HG02870 (cell line): Measurements from ENCODE around the gene NADSYN1.

Experiments
- ATAC-seq: cut with Tn5 transposase; IDR thresholded peaks from one replicate; pipeline ENCODE4 v1.9.1; 2021; ENCODE audit warnings: mild to moderate bottlenecking, moderate library complexity; ENCODE audit not compliant: unreplicated experiment

Gene NADSYN1

GRCh38 chr11:71432761-71433647, 20.0 kb upstream of the NADSYN1 start:
- ATAC-seq = no peak

GRCh38 chr11:71433648-71434450, 19.2 kb upstream of the NADSYN1 start:
- ATAC-seq = no peak

GRCh38 chr11:71434576-71435130, 18.4 kb upstream of the NADSYN1 start:
- ATAC-seq = no peak

GRCh38 chr11:71435278-71435951, 17.6 kb upstream of the NADSYN1 start:
- no peak for ATAC-seq

- no peak for ATAC-seq
Observed at GRCh38 chr11:71436861-71437260, 16.1 kb upstream of the NADSYN1 start.

DNA sequence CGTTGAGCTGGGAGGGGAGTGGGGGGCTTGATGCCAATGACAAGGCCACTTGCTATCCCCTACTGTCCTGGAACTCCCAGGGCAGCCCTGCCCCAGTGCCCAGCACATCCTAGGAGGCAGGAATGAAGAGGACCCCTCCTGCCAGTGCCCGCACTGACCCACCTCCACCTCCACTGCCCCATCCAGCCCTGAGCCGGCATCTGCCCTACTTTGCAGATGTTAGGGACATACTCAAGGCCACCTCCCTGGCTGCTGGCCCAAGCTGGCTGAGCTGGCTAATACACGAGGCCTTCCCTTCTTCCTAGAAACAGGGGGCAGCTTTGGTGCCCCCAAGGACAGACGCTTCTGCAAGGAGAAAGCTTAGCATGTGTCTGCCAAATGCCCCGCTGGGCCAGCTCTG, 15.6 kb upstream of the NADSYN1 start:
- ATAC-seq = no peak

GRCh38 chr11:71437879-71438278, 15.1 kb upstream of the NADSYN1 start:
- ATAC-seq = no peak

GRCh38 chr11:71438650-71439049, 14.4 kb upstream of the NADSYN1 start:
- ATAC-seq = no peak

- no peak for ATAC-seq
Observed at GRCh38 chr11:71440021-71440755, 12.8 kb upstream of the NADSYN1 start.

DNA sequence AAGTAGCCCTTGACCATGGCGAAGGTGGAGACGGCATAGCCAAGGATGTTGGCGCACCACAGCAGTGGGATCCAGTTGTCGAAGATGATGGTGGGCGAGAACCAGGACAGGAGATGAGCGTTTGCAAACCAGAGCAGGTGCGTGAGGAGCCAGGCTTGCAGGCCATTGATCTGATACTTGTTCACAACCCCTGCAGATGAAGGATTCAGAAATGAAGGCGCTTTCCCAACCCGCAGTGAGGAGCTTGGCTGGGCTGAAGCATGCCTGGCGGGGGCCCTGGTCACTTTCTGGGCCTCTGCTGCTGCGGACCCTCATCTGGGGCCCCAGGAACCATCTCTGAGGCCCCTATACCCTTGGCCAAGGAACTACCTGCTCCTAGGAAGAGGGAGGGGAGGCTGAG, 11.8 kb upstream of the NADSYN1 start:
- no peak for ATAC-seq

- no peak for ATAC-seq
Observed at GRCh38 chr11:71442123-71442522, 10.9 kb upstream of the NADSYN1 start.

GRCh38 chr11:71442880-71443279, 10.1 kb upstream of the NADSYN1 start:
- ATAC-seq = no peak

DNA sequence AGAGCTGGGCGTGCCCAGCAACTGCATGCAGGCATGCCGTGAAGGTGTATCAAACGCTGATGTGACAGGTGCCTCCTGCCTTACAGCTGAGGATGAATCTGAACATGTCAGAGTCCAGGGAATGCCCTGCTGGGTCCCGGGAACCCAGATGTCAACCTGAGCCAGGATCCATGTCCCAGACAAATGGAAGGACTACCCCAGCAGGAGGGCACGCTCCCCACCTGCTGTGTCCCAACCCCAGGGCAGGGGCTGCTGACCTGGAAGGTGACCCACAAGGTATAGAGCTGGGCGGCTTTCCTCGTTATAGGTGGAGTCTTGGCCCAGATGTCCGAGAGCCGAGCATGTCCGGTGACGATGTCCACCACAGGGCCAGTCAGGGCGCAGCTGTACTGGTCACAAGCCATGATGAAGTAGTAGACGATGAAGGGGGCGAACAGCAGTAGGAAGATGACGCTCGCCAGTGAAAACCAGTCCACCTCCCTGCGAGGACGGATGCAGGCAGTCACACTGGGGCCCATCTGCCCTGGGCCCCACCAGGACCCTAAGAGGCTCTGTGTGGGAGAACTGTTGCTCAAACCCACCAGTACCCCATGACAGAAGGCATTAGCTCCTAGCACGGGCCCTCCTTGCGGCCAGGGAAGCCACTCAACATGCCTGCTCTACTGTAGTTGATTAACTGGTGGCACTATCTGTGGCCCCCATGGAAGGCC, 9.1 kb upstream of the NADSYN1 start:
- no peak for ATAC-seq

DNA sequence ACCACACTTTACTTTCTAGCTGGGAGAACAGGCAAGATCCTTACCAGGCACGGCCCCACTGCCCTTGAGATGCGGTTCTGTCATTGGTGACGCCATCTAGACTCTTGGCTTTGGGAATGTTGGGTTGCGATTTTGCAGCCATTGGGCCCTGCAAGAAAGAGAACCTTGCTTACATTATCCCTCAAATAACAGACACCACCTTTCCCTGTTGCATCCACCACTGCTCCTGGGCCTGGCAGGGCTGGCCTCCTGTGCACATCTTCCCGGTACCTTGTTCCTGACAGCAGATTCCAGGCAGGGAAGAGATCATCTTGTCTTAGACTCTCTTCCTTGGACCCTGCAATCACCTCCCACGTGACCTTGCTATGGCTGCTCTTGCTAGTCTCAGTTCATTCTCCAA, 8.2 kb upstream of the NADSYN1 start:
- ATAC-seq = no peak

DNA sequence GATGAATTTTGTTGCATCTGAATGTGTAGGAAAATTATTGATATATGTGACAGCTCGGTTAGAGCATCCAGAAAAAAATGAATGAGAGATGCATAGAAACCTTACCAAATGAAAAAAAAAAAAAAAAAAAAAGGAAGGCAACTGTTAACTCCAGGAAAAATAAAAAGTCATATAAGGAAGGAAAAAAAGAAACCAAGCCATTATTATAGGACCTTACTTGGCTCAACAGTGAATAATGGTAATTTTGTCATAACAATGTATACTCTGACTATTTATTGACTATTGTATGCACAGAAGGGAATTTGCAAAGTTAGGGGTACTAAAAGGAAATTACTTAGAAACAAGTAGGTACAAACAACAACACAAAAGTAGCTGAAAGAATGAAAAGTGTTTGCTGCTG, 6.9 kb upstream of the NADSYN1 start:
- no peak for ATAC-seq

DNA sequence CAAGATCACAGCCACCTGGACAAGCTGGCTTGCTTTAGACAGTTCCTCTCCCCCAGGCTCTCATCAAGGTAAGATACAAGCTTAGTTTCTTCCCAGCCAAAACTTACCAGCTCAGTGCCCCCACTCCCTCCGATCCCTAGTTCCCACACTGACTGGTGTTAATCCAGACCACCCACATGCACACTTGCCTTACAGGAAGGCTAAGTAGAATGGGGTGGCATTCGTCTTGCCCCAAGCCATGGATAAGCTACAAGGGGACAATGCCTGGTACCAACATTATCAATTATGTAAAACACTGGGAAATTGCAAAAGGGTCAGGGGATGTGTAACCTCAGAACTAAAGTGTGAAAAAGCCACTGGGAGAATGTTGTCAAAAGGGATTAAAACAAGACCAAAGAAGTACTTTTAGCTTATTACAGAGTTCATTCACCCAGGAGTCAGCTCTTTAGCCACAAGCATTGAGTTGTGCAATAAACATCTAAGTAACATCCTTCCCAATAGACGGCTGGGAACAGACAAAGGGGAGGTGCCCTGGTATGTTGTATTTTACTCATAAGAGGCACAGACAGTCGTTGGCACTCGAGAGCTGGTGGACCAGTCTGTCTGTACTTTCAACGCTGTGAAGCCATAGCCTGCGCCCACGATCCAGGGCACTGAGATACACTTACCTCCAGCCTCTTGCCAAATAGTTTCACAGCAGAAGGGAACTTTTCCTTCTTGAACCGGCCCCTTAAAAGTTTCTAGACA, 5.9 kb upstream of the NADSYN1 start:
- no peak for ATAC-seq

DNA sequence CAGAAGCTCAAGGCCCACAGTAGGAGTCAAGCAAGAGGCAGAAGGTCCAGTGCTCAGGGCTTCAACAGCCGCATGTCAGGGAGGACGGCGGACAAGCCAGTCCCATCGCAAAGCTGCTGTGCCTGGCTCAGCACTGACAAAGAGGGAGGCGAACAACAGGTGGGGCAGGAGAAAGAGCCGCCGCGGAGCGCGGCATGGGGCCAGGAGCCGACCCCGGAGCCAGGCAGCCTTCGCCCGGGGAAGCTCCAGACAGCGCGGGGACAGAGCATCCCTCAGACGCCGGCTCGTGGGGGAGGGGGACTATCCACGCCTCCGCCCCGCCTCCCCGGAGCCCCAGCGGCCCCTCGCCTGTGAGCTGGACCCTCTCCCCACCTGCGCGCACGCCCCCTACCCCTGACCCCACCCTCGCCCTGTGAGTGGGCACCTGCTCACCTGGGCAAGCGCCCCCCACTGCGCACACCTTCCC, 5.2 kb upstream of the NADSYN1 start:
- ATAC-seq = no peak

- ATAC-seq = peak; percentile 75
Observed at GRCh38 chr11:71448257-71449171, 4.5 kb upstream of the NADSYN1 start, which contains the start of gene DHCR7. DHCR7 (minus strand) TSS chr11:71448393; CDS start chr11:71444952, 3,441 bp downstream.
